Activated CD8-positive, alpha-beta memory T cell treated with anti-CD3 and anti-CD28 coated beads, Interleukin-2, amount 50 U/mL, for 1 hour (primary cell): ENCODE measurements around the gene EVC2.
"Not testable (repeated sequence)": the region's sequence is repeated elsewhere in the genome, so short reads cannot be mapped to it uniquely, and the experiment has no call there.

ENCODE experiments used
- DNase-seq: peaks from one replicate; pipeline ENCODE4 v3.0.0-alpha.2; 2020; ENCODE audit errors: extremely low read depth

Gene EVC2

DNA sequence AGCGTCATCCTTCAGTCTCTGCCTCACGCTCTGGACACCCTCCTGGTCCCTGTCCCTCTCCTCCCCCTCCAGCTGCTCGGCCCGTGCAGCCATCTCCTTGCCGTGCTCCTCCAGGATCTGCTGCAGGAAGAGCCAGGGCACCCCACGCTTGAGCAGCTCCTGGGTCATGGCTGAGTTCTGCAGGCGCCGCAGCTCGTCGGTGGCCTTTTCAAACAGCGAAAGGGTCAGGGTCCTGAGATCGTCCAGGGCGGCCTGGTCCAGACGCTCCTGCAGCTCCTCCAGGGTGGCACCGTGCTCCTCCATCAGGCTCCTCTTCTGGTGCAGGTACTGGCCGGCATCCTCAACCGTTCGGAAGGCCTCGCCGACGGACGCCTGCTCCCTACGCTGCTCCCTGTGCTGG, 85.8 kb downstream of the EVC2 start:
- DNase-seq: no peak

DNA sequence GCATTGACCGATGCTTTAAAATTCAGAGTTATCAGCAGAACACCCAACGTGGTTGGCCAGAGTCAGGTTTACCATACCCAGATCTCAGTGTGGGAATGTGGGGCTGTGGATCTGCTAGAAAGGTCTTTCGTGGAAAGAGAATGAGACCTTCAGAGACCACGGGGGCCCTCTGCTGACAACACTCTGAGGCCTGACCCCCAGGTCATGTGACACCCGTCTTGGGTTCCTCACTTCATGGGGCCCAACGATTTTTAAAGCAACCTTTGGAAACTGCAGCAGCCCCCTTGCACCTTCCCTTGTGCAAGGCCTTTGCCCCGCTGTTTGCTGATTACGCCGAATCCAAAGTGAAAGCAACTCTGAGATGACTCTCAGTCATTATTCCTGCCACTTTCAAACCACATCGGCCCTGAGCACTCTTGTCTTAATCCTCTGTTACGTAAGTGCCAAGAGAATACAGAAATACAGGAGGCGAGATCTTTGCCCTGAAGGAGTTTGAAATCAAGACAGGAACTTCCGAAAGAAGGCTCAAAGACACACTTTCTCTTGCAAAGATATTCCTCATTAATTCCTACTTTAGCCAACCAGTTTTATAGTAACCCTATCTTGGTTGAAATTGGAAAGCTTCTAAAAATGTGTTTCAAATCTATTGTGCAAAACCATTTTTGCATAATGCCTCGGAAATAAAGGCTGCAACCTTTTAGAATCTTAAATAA, 88.3 kb downstream of the EVC2 start:
- no peak for DNase-seq

GRCh38 chr4:5618051-5618960, 90.1 kb downstream of the EVC2 start:
- no peak for DNase-seq

DNA sequence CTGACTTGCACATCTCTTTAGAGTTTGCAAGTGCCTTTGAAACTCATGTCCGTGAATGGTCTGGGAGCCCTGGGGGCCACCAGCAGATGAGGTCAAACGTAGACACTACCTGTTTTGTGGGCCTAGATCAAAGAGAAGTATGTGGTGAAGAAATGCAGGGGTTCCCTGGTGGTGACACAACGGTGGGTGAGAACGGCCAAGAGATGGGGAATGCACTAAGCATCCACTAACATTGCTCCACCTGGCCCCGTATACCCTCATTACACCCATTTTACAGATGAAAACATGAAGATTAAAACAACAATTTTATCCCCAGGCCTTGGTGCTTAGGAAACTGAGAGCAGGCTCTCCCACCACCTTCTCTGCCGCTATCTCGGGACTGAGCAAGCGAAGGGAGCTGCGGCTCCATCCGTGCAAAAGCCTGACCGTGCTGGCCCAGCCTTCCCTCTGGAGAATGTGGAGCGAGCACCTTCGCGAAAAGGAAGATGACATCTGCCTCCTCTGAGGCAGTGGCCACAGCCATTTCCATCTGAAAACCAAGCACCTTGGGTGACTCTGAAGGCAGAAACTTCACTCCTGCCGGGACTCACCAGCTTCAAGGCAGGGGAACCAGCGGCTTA, 91.9 kb downstream of the EVC2 start:
- DNase-seq: no peak

DNA sequence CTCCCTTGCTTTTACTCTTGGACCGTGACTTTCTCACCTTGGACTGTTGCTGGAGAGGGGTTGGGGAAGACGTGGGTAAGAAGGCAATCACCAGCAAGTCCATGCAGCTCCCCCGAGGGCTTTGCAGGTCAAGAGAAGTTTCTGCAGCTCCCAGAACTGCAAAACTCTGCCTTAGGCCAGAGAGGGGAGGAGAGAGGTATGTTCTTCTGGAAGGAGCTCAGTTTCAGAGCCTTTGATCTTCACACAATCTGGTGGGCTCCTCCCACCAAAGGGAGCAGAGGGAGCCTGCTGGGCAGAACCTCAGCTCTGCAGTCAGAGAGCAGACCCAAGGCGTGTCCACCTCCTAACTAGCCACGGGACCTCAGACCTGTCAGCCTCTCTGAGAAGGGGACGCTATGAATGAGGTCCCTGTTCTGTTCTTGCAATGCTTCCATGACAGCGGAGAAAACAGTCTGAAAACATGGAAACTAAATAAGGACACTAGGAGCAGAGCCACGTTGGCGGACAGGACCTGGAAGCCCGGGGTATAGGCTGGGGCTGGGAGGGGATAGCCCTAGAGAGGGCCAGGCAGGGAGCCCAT, 92.8 kb downstream of the EVC2 start:
- DNase-seq: no peak

GRCh38 chr4:5611750-5612149, 96.6 kb downstream of the EVC2 start:
- DNase-seq: no peak

DNA sequence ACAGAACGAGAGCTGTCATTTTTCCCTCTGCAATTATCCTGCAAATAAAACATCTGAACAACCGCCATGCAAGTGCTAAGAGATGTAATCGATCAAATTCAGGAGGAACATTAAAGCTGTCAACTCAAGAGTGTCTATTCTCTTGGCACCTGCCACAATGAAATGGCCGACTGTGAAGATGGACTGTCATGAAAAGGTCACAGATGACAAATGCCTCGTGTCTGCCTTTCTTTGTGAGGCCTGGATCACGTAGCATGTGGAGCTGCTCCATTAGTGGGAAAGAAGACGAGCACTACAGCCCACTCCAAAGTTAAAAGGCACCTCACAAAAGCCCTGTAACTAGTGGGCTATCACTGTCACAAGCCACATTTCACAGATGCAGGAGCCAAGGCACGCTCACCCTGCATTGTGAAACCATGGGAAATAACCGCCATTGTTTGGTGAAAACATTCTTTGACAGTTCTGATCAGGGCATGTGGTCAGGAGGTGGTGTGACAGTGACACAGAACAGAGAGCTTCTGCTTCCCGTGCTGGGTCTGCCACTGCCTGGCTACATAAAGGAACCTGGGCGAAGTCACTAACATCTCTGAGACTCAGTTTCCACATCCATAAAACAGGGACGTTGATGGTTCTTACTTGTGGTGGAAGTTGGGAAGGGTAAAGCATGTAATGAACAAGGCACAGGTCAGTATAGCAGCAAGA, 98.9 kb downstream of the EVC2 start:
- DNase-seq: no peak

DNA sequence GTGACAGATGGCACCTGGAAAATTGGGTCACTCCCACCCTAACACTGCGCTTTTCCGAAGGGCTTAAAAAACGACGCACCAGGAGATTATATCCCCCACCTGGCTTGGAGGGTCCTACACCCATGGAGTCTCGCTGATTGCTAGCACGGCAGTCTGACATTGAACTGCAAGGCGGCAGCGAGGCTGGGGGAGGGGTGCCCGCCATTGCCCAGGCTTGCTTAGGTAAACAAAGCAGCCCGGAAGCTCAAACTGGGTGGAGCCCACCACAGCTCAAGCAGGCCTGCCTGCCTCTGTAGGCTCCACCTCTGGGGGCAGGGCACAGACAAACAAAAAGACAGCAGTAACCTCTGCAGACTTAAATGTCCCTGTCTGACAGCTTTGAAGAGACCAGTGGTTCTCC, 114.5 kb downstream of the EVC2 start:
- not testable (repeated sequence) for DNase-seq

- no peak for DNase-seq
These were observed 116.1 kb downstream of the EVC2 start for GRCh38 chr4:5592272-5592671.

DNA sequence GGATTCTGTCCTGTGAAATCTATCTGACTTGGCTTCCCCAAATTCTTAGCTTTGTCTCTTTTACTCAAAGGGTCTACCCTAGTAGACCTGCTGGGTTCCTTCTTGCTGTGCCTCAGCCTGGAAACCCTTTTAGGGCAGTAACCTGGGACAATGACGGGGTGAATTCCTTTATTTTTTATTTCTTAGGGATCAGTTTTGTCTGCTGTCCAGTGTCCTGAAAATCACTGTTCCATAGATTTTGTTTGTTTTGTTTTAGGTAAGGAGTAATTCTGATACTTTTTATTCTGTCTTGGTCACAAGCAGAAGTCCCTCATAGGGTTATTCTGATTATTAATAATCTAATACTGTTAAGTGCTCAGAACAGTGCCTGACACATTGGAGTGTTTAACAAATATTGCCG, 118.9 kb downstream of the EVC2 start:
- DNase-seq: no peak

DNA sequence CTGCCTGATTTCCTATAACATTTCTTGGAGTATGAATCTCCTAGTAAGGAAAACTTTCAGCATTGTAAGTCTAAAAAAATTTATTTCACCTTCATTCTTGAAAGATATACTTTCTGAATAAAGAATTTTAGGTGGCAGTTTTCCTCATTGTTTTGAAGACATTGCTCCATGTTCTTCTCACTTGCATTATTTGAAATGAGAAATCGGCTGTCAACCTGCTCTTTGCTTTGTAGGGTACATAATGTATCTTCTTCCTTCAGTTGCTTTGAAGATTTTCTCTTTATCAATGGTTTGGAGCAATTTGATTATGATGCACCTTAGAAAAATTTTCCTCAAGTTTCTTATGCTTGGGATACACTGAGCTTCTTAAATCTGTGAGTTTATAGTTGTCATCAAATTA, 120.3 kb downstream of the EVC2 start:
- DNase-seq: no peak

DNA sequence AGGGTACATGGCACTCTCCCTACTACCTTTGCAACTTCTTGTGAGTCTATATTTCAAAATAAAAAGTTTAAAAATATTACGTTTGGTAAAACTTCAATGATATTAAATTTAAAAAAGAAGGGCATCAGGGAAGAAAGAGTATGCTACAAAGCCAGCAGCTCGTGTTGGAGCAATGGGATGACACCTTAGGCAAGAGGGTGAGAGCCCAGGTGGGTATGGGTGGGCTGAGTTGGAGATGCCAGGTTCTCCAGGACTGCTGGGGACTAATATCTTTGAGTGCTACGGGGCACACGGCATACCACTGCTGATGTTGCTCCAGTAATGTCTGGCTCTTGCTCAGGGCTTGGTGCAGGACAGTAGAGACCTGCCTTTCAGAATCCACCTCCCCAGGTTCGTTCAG, 132.4 kb downstream of the EVC2 start:
- DNase-seq: no peak

DNA sequence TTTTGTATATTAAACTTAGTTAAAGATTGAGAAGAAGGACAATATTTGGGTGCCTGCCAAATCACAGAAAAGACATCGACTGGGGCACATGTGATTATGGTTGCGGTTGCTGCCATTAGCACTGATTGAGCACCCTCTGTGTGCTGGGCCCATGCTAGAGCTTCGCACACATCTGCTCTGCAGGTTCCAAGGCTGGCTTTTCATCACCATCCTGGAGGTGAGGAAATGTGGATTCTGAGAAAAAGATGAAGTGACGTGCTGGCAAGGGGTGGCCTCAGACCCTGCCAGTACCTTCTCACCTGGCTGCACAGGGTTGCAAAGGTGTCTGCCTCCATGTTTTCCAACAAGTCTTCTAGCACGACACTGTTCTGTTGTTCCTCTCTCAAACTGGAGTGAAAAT, 134.0 kb downstream of the EVC2 start:
- DNase-seq: no peak

- DNase-seq: no peak
These were observed 134.4 kb downstream of the EVC2 start for GRCh38 chr4:5573965-5574364.

DNA sequence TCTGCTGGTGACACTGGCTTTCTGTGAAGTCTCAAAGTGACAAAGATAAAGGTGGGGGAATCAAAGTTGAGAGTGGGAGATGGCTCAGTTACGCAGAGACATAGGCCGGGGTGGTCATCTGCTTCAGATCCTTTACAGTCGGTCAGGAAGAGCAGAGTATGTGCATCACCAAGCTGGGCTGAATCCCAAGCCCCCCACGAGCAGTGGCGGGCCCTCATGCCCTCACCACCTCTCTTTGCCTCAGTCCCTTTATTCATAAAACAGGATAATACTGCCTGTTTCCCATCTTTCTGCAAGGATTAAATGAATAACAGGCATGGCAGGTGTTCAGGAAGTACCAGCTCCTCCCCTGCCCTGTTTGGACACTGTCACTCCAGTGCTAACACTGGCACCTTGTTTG, 135.6 kb downstream of the EVC2 start:
- DNase-seq: no peak

- DNase-seq: no peak
These were observed 136.2 kb downstream of the EVC2 start for GRCh38 chr4:5572114-5572513.

GRCh38 chr4:5571646-5572045, 136.7 kb downstream of the EVC2 start:
- DNase-seq: no peak

DNA sequence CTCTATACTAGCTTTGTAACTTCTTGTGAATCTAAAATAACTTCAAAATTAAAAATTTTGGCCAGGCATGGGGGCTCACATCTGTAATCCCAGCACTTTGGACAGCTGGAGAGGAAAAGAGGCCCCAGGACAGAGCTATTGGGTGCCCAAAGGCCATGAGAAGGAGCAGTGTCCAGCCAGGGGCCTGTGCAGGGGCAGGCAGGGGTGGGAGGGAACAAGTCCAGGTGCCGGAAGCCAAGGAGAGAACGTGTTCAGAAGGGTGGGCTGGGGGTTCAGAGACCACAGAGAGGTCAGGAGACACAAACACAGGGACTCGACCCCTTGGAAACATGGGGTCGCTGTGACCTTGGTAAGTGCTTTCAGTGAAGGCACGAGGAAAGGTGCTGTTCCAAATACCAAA, 138.9 kb downstream of the EVC2 start:
- DNase-seq: no peak

GRCh38 chr4:5568931-5569330, 139.4 kb downstream of the EVC2 start:
- no peak for DNase-seq

- no peak for DNase-seq
These were observed 140.0 kb downstream of the EVC2 start for GRCh38 chr4:5568336-5568735.

- no peak for DNase-seq
These were observed 141.4 kb downstream of the EVC2 start for GRCh38 chr4:5566991-5567390.

GRCh38 chr4:5566526-5566925, 141.8 kb downstream of the EVC2 start:
- DNase-seq: no peak
